Liver (tissue), 3 donors: ENCODE results near the gene ZNF595.
"Not testable (repeated sequence)": the region's sequence is repeated elsewhere in the genome, so short reads cannot be mapped to it uniquely, and the experiment has no call there.

ENCODE experiments used
- ATF3 ChIP-seq: IDR thresholded peaks from 2 replicates; pipeline ENCODE4 v1.6.1; 2016; ENCODE audit warnings: antibody characterized with exemption
- CTCF ChIP-seq: fragments of 150-350 bp; IDR thresholded peaks from 2 replicates; pipeline ENCODE4 v1.5.1; 2017; ENCODE audit warnings: improper control_type of control experiment, low read depth, low read length; ENCODE audit not compliant: missing input control
- EGR1 ChIP-seq, 2 donors: IDR thresholded peaks; 2 replicates each; pipeline ENCODE4 v1.6.1; 2016 to 2018; ENCODE audit warnings: antibody characterized with exemption in 2 of 2, low read depth in 2 of 2
- FOXA1 ChIP-seq: IDR thresholded peaks from 2 replicates; pipeline ENCODE4 v1.6.1; 2016; ENCODE audit warnings: antibody characterized with exemption
- HNF4G ChIP-seq: IDR thresholded peaks from 2 replicates; pipeline ENCODE4 v1.6.1; 2016; ENCODE audit warnings: antibody characterized with exemption
- JUND ChIP-seq, 2 donors: IDR thresholded peaks; 2 replicates each; pipeline ENCODE4 v1.6.1; 2016; ENCODE audit warnings: antibody characterized with exemption in 2 of 2
- MAX ChIP-seq: IDR thresholded peaks from 2 replicates; pipeline ENCODE4 v1.6.1; 2016; ENCODE audit warnings: antibody characterized with exemption
- NR2F2 ChIP-seq: IDR thresholded peaks from 2 replicates; pipeline ENCODE4 v1.6.1; 2016; ENCODE audit warnings: antibody characterized with exemption
- RAD21 ChIP-seq, 2 donors: IDR thresholded peaks; 2 replicates each; pipeline ENCODE4 v1.6.1; 2016; ENCODE audit warnings: antibody characterized with exemption in 2 of 2, mild to moderate bottlenecking in 2 of 2
- REST ChIP-seq: IDR thresholded peaks from 2 replicates; pipeline ENCODE4 v1.6.1; 2016; ENCODE audit warnings: antibody characterized with exemption, mild to moderate bottlenecking
- RXRA ChIP-seq, 2 donors: IDR thresholded peaks; 2 replicates each; pipeline ENCODE4 v1.6.1; 2017 to 2018; ENCODE audit warnings: antibody characterized with exemption in 2 of 2, mild to moderate bottlenecking in 1 of 2
- TAF1 ChIP-seq: conservative IDR thresholded peaks from 2 replicates; pipeline ENCODE4 v1.6.1; 2016; ENCODE audit warnings: antibody characterized with exemption, mild to moderate bottlenecking
- YY1 ChIP-seq: IDR thresholded peaks from 2 replicates; pipeline ENCODE4 v1.6.1; 2016; ENCODE audit warnings: antibody characterized with exemption, mild to moderate bottlenecking
- ZBTB33 ChIP-seq: IDR thresholded peaks from 2 replicates; pipeline ENCODE4 v1.6.1; 2016; ENCODE audit warnings: antibody characterized with exemption
- donor health status: healthy.
- donor health status: healthy.

GRCh38 chr4:11816-12417, 41.2 kb upstream of the ZNF595 start:
- TF ChIP-seq CTCF; RAD21 (IDR thresholded peaks at IDR 0.05); MAX; RXRA (IDR thresholded peaks at IDR 0.05); HNF4G; ATF3; NR2F2; EGR1 (IDR thresholded peaks at IDR 0.05; ENCODE audit: low read depth in 2 of 2); TAF1; JUND (IDR thresholded peaks at IDR 0.05); REST; FOXA1; YY1; ZBTB33: not testable (repeated sequence)
